GM12801 (cell line): ENCODE results near the gene TRIM46.

Experiments used
- CTCF ChIP-seq: IDR thresholded peaks from one replicate; pipeline ENCODE4 v1.5.1; 2011; ENCODE audit warnings: control low read depth; ENCODE audit not compliant: insufficient read length; ENCODE audit errors: extremely low read depth

Gene TRIM46

DNA sequence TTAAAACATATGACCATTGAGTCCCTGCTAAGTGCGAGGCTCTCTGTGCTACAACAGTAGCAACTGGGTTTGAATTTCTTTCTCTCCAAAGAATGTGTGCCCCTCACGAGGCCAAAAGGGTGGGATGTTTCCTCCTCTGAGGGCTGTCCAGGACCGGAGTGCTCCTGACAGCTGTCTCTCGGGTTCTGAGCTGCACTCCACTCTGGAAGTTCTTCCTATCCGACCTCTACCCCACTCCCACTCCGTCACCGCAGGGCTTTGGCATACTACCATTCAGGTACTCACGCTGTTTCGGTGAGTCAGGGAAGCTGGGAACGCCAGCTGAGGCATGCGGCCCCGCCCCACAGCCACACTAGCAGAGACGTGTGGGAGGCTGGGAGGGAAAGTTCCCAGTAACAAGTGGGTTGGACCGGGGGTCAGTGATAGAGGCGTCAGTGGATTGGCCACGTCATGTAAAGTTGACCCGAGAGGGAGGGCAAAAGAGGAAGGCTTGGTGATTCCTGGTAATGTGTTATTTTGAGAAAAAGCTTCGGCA is 38.7 kb upstream of the TRIM46 start:
- no peak for TF ChIP-seq CTCF

DNA sequence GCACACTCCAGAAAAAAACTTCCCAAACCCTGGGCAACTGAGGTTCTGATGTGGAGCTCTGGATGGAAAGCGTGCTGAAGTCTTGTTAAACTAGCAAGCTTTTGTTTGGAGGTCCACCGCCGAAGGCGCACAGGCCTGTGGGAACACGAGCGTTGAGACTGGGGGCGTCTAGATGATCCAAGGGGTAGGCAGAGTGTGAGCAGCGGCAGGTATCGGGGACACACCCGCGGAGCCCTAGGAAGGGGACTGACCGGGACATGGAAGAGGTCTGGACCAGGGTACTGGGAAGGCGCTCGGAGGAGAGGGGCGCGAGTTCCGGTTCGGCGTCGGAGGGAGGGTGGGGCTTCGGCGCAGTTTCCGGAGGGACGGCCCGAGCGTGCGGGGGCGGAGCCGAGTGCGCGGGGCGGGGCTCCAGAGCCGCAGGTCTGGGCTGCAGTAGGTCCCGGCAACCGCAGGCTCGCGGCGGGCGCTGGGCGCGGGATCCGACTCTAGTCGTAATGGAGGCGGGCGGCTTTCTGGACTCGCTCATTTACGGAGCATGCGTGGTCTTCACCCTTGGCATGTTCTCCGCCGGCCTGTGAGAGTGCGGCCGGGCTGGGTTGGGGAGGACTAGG is 38.1 kb upstream of the TRIM46 start, which contains the start of gene SLC50A1:
Gene SLC50A1, plus strand, starts transcription at position 438 of the 614 bp plus-strand sequence. Its CDS starts 60 bp downstream, at position 498.
- no peak for TF ChIP-seq CTCF

DNA sequence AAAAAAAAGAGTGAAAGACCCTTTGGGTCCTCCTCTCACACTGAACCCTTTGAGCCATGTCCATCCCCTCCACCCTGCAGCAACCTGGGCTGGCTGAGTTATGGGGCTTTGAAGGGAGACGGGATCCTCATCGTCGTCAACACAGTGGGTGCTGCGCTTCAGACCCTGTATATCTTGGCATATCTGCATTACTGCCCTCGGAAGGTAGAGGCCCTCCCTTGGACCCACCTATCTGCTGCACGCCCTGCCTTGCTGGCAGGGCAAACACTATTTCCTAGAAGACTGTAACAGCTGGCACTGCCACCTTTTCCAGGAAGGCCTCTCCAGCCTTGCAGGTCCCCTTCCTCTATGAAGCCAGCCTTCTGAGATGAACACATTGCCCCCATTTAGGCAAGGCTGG is 36.9 kb upstream of the TRIM46 start:
- no peak for TF ChIP-seq CTCF

- TF ChIP-seq CTCF: no peak
These were observed 36.3 kb upstream of the TRIM46 start for GRCh38 chr1:155137154-155137949.

- TF ChIP-seq CTCF: no peak
These were observed 33.6 kb upstream of the TRIM46 start, which contains the start of gene DPM3 for GRCh38 chr1:155139895-155140629. DPM3 (minus strand) TSS chr1:155140531; CDS start chr1:155140240, 291 bp downstream.

- no peak for TF ChIP-seq CTCF
These were observed 33.1 kb upstream of the TRIM46 start for GRCh38 chr1:155140630-155140953.

DNA sequence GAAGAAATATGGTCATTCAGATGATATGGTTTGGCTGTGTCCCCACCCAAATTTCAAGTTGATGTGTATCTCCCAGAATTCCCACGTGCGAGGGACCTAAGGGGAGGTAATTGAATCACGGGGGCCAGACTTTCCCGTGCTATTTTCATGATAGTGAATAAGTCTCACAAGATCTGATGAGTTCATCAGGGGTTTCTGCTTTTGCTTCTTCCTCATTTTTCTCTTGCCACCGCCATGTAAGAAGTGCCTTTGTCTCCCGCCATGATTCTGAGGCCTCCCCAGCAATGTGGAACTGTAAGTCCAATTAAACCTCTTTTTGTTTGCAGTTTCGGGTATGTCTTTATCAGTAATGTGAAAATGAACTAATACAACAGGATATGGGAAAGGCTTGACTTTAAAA is 31.9 kb upstream of the TRIM46 start:
- TF ChIP-seq CTCF: no peak
